SKM-1 (cell line): ENCODE results near the gene PAQR8.

ENCODE experiments used
- DNase-seq: peaks from one replicate; lab custom pipeline; 2025; ENCODE audit not compliant: unreplicated experiment; lab: John Stamatoyannopoulos, UW

Gene PAQR8

GRCh38 chr6:52457096-52457495 is 95.1 kb downstream of the PAQR8 start:
- DNase-seq, result no peak
